ENCODE results near the gene PIEZO2. TPM values are rescaled to one million over a fixed set of nuclear protein-coding genes. Genes with fewer than 3 reads are reported as not detected.

Gene PIEZO2
- total RNA-seq, 1 experiment from 2014 or later: 5.5 TPM

DNA sequence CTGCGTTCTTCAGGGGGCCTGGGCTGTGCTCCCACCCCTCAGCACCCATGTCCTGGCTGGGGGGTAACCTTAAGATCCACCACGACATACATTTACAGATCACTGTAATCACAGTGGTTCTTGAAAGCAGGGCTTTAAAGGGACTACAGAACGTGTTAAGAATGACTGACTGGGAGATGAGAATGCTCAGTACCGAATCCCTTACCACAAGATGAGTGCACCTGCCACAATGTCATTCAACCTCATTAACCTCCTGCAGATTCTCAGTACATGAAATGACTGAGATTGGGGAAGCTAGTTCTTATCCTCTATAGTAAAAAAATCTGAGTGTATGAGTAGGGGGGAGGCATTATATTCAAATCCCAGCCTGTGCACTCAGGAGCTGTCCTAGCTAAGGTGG lies 10.5 kb upstream of the PIEZO2 start:
- H3K27ac ChIP-seq (ENCODE audit: low read depth, low read length, poor library complexity, severe bottlenecking): no peak overlapping the region
- intact Hi-C loops (cut with micrococcal nuclease; ENCODE audit: unreplicated experiment): loop anchor here (10.0 kb wide), 3 partner anchors 145 to 1185 kb away; no protein-coding TSS in a partner anchor
- no peaks in the 10 kb centered on the region for H3K36me3 ChIP-seq (ENCODE audit: insufficient read depth, low read length, poor library complexity, severe bottlenecking)
- no peak for DNase-seq (ENCODE audit: low spot score)
- no peak for TF ChIP-seq EZH2 (IDR thresholded peaks at IDR 0.05; ENCODE audit: borderline replicate concordance, low read depth, low read length, poor library complexity, severe bottlenecking)
- TF ChIP-seq, protein P1, sequence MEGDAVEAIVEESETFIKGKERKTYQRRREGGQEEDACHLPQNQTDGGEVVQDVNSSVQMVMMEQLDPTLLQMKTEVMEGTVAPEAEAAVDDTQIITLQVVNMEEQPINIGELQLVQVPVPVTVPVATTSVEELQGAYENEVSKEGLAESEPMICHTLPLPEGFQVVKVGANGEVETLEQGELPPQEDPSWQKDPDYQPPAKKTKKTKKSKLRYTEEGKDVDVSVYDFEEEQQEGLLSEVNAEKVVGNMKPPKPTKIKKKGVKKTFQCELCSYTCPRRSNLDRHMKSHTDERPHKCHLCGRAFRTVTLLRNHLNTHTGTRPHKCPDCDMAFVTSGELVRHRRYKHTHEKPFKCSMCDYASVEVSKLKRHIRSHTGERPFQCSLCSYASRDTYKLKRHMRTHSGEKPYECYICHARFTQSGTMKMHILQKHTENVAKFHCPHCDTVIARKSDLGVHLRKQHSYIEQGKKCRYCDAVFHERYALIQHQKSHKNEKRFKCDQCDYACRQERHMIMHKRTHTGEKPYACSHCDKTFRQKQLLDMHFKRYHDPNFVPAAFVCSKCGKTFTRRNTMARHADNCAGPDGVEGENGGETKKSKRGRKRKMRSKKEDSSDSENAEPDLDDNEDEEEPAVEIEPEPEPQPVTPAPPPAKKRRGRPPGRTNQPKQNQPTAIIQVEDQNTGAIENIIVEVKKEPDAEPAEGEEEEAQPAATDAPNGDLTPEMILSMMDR (conservative IDR thresholded peaks at IDR 0.05; ENCODE audit: low read depth, low read length): no peak
- no TSS peak for BruUV-seq (replicated peaks)
- CTCF ChIA-PET: interaction anchor here (0.6 kb wide), 1 partner anchor 290 kb away, joined by 3 read pairs; no protein-coding TSS in a partner anchor
- H3K27me3 ChIP-seq (replicated peaks; ENCODE audit: insufficient read depth, low read depth, low read length, poor library complexity): peaks cover 10% of the 10 kb centered on the region
- no peaks in the 10 kb centered on the region for H3K4me1 ChIP-seq (ENCODE audit: insufficient read depth, low read length, poor library complexity, severe bottlenecking)
- POLR2A ChIA-PET (ENCODE audit: low non-redundant PET): no interaction called here
- no peak overlapping the region for H3K4me3 ChIP-seq (ENCODE audit: low read depth, low read length, poor library complexity, severe bottlenecking)
- H3K9me3 ChIP-seq (ENCODE audit: low read depth, low read length, poor library complexity, severe bottlenecking): no peaks in the 10 kb centered on the region

- Histone ChIP-seq H3K27ac (ENCODE audit: low read depth, low read length, poor library complexity, severe bottlenecking) (no peak overlapping the region), H3K4me1 (ENCODE audit: insufficient read depth, low read length, poor library complexity, severe bottlenecking) (no peaks in the 10 kb centered on the region), H3K27me3 (replicated peaks; ENCODE audit: insufficient read depth, low read depth, low read length, poor library complexity) (peaks cover 10% of the 10 kb centered on the region), H3K4me3 (ENCODE audit: low read depth, low read length, poor library complexity, severe bottlenecking) (no peak overlapping the region), H3K36me3 (ENCODE audit: insufficient read depth, low read length, poor library complexity, severe bottlenecking) (no peaks in the 10 kb centered on the region), H3K9me3 (ENCODE audit: low read depth, low read length, poor library complexity, severe bottlenecking) (no peaks in the 10 kb centered on the region)
- CTCF ChIA-PET: no interaction called here
- no peak for DNase-seq (ENCODE audit: low spot score)
- TF ChIP-seq EZH2 (IDR thresholded peaks at IDR 0.05; ENCODE audit: borderline replicate concordance, low read depth, low read length, poor library complexity, severe bottlenecking): no peak
- TF ChIP-seq, protein P1 (conservative IDR thresholded peaks at IDR 0.05; ENCODE audit: low read depth, low read length): no peak
- intact Hi-C loops (cut with micrococcal nuclease; ENCODE audit: unreplicated experiment): loop anchor here (10.0 kb wide), 1 partner anchor 1182 kb away; no protein-coding TSS in a partner anchor
- POLR2A ChIA-PET (ENCODE audit: low non-redundant PET): no interaction called here
- no TSS peak for BruUV-seq (replicated peaks)
Observed at GRCh38 chr18:11156978-11157377, 7.6 kb upstream of the PIEZO2 start.

DNA sequence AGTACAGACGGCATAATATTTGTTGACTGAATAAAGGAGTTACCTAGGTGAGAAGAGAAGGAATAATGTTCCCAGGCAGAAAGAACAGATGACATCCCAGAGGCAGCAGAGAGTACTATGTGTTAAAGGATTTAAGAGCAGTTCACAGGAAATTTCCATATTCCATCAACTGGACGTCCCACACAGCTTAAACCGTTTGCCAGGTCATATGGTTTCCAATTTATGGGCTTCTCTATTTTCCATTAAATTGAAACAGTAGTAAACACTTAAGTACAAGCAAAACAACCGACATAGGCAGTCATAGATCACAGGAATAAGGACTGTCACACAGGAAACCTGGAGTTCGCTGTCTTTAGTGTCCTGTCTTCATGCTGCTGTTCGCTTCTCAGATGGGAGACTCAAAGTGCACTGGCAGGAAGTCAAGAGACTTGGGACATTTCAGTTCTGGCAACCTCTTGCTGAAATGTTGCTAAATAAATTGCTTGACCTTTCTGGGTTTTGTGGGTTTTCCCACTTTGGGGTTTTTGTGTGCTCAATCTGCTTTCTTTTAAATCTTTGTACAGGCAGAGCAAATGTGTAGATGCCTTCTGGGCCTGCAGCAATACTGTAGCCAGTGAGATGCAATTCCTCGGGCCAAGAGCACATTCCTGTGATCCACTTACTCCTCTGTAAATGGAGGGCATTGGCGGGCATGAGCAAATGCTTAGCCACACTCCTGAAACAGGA lies 5.8 kb upstream of the PIEZO2 start:
- Histone ChIP-seq H3K27ac (ENCODE audit: low read depth, low read length, poor library complexity, severe bottlenecking) (no peak overlapping the region), H3K36me3 (ENCODE audit: insufficient read depth, low read length, poor library complexity, severe bottlenecking) (no peaks in the 10 kb centered on the region), H3K4me1 (ENCODE audit: insufficient read depth, low read length, poor library complexity, severe bottlenecking) (peaks cover 3% of the 10 kb centered on the region), H3K9me3 (ENCODE audit: low read depth, low read length, poor library complexity, severe bottlenecking) (no peaks in the 10 kb centered on the region), H3K27me3 (replicated peaks; ENCODE audit: insufficient read depth, low read depth, low read length, poor library complexity) (peaks cover 19% of the 10 kb centered on the region), H3K4me3 (ENCODE audit: low read depth, low read length, poor library complexity, severe bottlenecking) (no peak overlapping the region)
- no TSS peak for BruUV-seq (replicated peaks)
- ChIA-PET POLR2A (ENCODE audit: low non-redundant PET) (no interaction called here), CTCF (interaction anchor here (0.6 to 1.4 kb wide), 2 partner anchors 595 to 1384 kb away, joined by 3 to 25 read pairs; no protein-coding TSS in a partner anchor)
- TF ChIP-seq EZH2 (IDR thresholded peaks at IDR 0.05; ENCODE audit: borderline replicate concordance, low read depth, low read length, poor library complexity, severe bottlenecking): no peak
- TF ChIP-seq, protein P1 (conservative IDR thresholded peaks at IDR 0.05; ENCODE audit: low read depth, low read length): no peak
- intact Hi-C loops (cut with micrococcal nuclease; ENCODE audit: unreplicated experiment): loop anchor here (10.0 kb wide), 1 partner anchor 1180 kb away; no protein-coding TSS in a partner anchor
- no peak for DNase-seq (ENCODE audit: low spot score)
